Stimulated activated CD8-positive, alpha-beta memory T cell treated with anti-CD3 and anti-CD28 coated beads, Interleukin-4, amount 100 ng/mL, for 4 hours (primary cell): ENCODE results near the gene CPXM1.
A peak's percentile ranks its signal among the peaks of the same experiment; 100 is the strongest.
"Not testable (repeated sequence)": the region's sequence is repeated elsewhere in the genome, so short reads cannot be mapped to it uniquely, and the experiment has no call there.

Experiments
- DNase-seq, 2 donors: peaks; one replicate each; pipeline ENCODE4 v3.0.0-alpha.2; 2020; ENCODE audit warnings: low read depth in 2 of 2, low spot score in 1 of 2

CPXM1 gene

GRCh38 chr20:2800521-2801285, at the start of gene CPXM1:
TSS of gene CPXM1 (minus strand) at chr20:2800627. CDS start at chr20:2800572, 55 bp downstream.
- DNase-seq = no peak

GRCh38 chr20:2849529-2849928, 49.1 kb upstream of the CPXM1 start:
- DNase-seq = no peak

DNA sequence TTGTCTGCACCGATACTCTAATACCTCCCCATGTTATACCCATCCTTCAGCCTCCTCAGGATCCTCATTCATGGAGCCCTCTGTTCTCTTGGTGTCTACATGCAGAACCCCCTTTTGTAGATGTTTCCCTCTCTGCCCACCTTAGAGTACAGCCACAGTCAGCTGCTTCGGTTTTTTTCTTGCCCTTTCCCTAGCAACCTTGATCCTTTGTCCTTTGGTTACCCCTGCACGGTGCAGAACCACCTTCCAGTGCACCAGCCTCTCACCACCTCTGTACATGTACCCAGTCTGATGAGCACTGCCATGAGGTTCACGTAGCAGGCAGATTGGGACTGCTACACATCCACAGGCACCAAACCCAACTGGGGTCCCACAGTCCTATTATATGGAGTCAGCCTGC, 47.4 kb upstream of the CPXM1 start:
- no peak for DNase-seq

DNA sequence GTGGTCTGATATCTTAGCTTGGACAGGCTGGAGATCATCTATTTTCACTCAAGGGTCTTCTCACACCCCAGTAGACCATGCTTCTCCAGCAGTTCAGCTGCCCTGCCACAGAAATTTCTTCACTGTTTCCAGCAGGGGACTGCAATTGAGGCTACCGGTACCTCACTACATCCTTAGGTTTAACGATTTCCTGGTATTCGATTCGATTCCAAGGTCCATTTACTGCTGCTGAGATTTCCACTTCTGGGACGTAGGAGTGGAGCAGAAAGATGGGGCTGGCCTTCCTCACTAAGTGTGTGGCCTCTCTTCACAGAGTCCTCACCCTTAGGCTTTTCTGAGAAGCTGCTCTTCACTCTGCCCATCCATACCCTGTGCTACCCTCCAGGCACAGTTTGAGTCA, 46.3 kb upstream of the CPXM1 start:
- no peak for DNase-seq

- no peak for DNase-seq
These were observed 45.2 kb upstream of the CPXM1 start for GRCh38 chr20:2845607-2846006.

- no peak for DNase-seq
These were observed 40.6 kb upstream of the CPXM1 start for GRCh38 chr20:2840967-2841531.

DNA sequence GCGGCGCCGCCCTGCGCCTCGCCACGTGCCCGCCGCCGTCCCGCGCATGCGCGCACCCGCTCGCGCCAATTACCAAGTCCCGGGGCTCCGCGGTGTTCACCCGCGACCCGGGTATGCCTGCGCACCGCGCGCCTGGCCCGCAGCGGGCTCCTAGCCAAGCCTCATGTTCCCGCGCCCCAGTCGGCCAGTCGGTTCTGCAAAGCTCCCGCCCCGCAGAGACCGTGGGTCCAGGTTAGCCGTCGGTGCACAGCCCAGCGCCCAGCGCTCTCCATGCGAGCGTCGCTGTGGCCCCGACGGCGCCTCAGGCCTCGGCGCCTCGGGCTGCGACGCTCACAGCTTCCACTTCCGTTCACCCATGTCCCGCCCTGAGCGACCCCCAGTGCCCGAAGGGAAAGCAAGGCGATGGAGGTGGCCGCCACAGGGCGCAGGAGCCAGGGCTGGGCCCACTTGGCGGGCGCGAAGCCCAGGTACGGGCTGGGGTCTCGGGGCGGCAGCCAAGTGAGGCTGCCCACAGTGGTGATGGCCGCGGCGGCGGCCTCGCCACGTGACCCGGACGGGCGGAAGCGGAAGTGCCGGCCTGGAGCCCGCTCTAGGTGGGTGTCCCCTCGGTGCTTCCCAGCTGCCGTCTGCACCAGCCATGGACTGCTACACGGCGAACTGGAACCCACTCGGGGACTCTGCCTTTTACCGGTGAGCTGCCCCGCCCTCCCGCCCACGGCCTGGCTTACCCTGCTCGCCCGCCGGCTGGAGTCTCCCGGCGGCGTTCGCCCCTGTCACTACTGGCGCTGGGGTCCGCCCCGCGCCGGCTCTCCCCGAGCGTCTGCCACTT, 39.9 kb upstream of the CPXM1 start, which contains the start of the genes PCED1A and VPS16:
Gene PCED1A (minus strand): TSS at position 518 of the 829 bp plus-strand sequence. CDS start 743 bp downstream, outside the sequence.
Gene VPS16 (plus strand): TSS at position 608 of the 829 bp plus-strand sequence. CDS start 30 bp downstream, at position 638.
- DNase-seq = peak; percentile 69 to 79

- DNase-seq = no peak
These were observed 39.3 kb upstream of the CPXM1 start for GRCh38 chr20:2839732-2840137.

DNA sequence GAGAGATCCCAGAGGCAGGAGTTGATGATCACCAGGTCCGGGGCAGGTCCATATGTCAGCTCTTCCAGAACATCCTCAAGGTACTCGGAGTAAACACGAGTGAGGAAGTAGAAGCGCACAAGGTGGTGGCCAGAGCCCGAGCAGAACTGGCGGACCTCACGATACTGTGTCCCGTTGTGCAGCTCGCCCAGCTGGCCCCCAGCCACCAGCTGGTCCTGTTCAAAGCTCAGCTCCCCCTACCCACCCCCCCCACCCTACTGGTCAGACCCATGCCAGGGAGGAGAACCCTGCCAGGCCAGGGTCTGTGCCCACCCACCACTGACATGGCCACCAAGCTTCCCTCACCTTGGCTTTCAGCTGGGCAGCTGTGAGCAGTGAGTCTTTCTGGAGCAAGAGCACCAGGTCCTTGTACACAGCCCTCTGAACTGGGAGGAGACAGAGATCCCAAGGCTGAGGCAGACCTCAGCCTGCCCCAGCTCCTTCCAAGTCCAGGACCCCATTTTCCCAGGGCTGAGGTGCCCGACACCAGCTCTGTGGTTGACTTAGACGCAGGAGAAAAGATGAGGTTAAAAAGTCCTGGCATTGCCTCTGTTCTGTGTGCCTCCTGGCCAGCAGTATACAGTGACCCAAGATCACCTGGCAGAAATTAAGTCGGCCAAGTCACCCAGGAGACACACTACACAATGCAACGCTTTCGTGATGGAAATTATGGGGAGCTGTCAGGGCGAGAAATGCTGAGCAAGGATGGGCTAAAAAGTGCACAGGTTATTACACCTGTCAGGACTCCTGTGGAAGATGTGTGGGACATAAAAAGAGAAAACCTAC, 38.6 kb upstream of the CPXM1 start:
- no peak for DNase-seq

GRCh38 chr20:2838170-2838797, 37.9 kb upstream of the CPXM1 start:
- DNase-seq = no peak

DNA sequence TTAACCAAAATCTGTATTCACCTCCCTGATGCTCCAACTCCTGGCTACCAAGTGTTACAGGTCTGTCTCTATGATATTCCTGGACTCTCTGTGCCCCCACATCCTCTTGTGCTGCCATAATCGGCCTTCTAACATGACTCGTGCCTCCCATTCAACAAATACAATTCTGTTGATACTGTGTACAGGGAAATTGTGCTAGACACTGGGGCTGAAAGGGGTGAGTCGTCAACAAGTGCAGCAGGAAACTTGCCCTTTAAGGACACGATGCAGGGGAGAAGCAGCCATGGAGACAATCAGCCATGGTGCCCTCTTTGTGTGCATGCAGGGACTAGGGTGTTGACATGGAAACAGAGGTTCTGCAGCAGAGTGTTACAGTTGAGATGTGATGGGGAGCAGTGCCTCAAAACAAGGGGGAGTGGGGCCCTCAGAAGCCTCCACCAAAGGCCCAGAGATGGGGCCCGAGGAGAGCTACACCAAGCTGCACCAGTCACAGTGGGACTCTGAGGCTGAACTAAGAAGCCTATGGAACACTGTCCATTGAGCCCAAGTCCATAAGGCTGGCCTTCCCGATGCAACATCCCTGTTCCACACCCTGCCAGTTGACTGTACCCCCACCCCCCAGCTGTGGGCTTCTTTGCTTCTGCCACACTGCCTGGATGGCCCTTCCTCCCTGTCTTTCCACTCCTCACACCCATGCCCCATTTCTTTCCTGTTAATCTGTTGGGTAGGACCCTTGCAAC, 37.0 kb upstream of the CPXM1 start:
- DNase-seq = no peak

- no peak for DNase-seq
These were observed 35.6 kb upstream of the CPXM1 start for GRCh38 chr20:2836035-2836434.

GRCh38 chr20:2835331-2835796, 34.9 kb upstream of the CPXM1 start:
- DNase-seq = no peak

GRCh38 chr20:2834401-2835110, 34.1 kb upstream of the CPXM1 start:
- no peak for DNase-seq

- no peak for DNase-seq
These were observed 33.3 kb upstream of the CPXM1 start for GRCh38 chr20:2833761-2834160.

DNA sequence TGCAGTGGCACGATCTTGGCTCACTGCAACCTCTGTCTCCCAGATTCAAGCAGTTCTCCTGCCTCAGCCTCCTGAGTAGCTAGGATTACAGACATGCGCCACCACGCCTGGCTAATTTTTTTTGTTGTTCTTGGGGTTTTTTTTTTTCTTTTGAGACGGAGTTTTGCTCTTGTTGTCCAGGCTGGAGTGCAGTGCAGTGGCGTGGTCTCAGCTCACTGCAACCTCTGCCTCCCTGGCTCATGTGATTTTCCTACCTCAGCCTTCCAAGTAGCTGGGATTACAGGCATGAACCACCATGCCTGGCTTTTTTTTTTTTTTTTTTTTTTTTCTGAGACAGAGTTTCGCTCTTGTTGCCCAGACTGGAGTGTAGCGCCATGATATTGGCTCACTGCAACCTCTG, 30.8 kb upstream of the CPXM1 start:
- not testable (repeated sequence) for DNase-seq

GRCh38 chr20:2829376-2829775, 28.9 kb upstream of the CPXM1 start:
- no peak for DNase-seq

GRCh38 chr20:2826655-2827054, 26.2 kb upstream of the CPXM1 start:
- DNase-seq = no peak

DNA sequence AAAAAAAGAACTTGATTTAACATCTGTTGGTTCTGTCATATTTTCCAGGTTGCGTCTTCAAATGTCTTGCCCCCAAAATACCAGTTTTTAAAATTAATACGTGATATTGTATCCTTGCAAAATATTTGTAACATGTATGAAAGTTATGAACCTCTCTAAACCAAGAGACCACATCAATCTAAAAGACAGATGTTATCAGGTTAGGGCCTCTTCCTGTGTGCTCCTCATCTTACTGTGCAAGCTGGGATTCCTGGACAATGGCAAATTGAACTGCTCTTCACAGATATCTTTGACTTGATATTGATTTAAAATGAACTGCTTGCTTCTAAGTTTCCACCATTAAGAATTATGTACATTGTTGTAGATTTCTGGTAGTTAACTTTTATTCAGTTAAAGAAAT, 25.3 kb upstream of the CPXM1 start:
- no peak for DNase-seq
